ENCODE results near the gene RNF5. TPM values are rescaled to one million over a fixed set of nuclear protein-coding genes. Genes with fewer than 3 reads are reported as not detected.
"Not testable (repeated sequence)": the region's sequence is repeated elsewhere in the genome, so short reads cannot be mapped to it uniquely, and the experiment has no call there.

The RNF5 gene
- total RNA-seq (2014; rRNA removed; shearing (Covaris generic)) = 70.4 and 80.2 TPM in 2 replicates

- DNase-seq (ENCODE audit: low read depth) = peak; percentile 100
Observed at GRCh38 chr6:32177788-32178546, at the start of gene RNF5. TSS of gene RNF5 (plus strand) at chr6:32178405. CDS start at chr6:32178512, 107 bp downstream.

- no peak for DNase-seq (ENCODE audit: low read depth)
Observed at GRCh38 chr6:32128751-32129296, 49.4 kb upstream of the RNF5 start.

- no peak for DNase-seq (ENCODE audit: low read depth)
Observed at GRCh38 chr6:32129297-32130088, 48.7 kb upstream of the RNF5 start.

- no peak for DNase-seq (ENCODE audit: low read depth)
Observed at GRCh38 chr6:32131439-32131948, 46.7 kb upstream of the RNF5 start.

GRCh38 chr6:32132110-32132509, 46.1 kb upstream of the RNF5 start:
- DNase-seq (ENCODE audit: low read depth) = no peak

GRCh38 chr6:32133786-32134185, 44.4 kb upstream of the RNF5 start:
- DNase-seq (ENCODE audit: low read depth) = no peak

- DNase-seq (ENCODE audit: low read depth) = no peak
Observed at GRCh38 chr6:32137454-32137853, 40.8 kb upstream of the RNF5 start.

- DNase-seq (ENCODE audit: low read depth) = no peak
Observed at GRCh38 chr6:32139590-32139989, 38.6 kb upstream of the RNF5 start.

- DNase-seq (ENCODE audit: low read depth) = no peak
Observed at GRCh38 chr6:32140420-32141046, 37.7 kb upstream of the RNF5 start.

- DNase-seq (ENCODE audit: low read depth) = not testable (repeated sequence)
Observed at GRCh38 chr6:32144238-32144637, 34.0 kb upstream of the RNF5 start.

GRCh38 chr6:32146287-32146686, 31.9 kb upstream of the RNF5 start:
- no peak for DNase-seq (ENCODE audit: low read depth)

- DNase-seq (ENCODE audit: low read depth) = no peak
Observed at GRCh38 chr6:32146687-32147086, 31.5 kb upstream of the RNF5 start.

GRCh38 chr6:32147401-32148132, 30.6 kb upstream of the RNF5 start:
- no peak for DNase-seq (ENCODE audit: low read depth)

GRCh38 chr6:32148289-32149091, 29.7 kb upstream of the RNF5 start:
- DNase-seq (ENCODE audit: low read depth) = no peak

GRCh38 chr6:32149092-32149755, 29.0 kb upstream of the RNF5 start:
- no peak for DNase-seq (ENCODE audit: low read depth)

- DNase-seq (ENCODE audit: low read depth) = no peak
Observed at GRCh38 chr6:32149932-32150870, 28.0 kb upstream of the RNF5 start.

GRCh38 chr6:32151181-32151862, 26.9 kb upstream of the RNF5 start:
- DNase-seq (ENCODE audit: low read depth) = no peak

Data from Daoy (cell line).